ENCODE data around the gene OR52B6. TPM values are rescaled to one million over a fixed set of nuclear protein-coding genes. Genes with fewer than 3 reads are reported as not detected.

Gene OR52B6
- total and polyA plus RNA-seq, 11 donors = not detected

DNA sequence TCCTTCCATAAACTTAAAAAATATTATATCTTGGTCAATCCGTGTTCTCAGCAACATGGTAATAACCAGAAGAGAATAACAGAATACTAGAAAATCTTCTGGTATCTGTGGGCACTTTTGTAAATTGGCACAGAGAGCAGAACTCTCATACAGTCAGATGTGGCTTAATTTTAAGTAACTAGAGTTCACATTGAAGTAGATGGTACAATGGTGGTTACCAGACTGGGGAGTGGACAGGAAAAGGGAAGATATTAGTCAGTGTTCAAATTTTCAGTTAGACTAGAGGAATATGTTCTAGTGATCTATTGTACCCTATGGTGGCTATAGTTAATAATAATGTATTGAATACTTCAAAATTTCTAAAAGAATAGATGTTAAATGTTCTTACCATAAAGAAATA, 39.2 kb upstream of the OR52B6 start:
- TF ChIP-seq, protein P1, sequence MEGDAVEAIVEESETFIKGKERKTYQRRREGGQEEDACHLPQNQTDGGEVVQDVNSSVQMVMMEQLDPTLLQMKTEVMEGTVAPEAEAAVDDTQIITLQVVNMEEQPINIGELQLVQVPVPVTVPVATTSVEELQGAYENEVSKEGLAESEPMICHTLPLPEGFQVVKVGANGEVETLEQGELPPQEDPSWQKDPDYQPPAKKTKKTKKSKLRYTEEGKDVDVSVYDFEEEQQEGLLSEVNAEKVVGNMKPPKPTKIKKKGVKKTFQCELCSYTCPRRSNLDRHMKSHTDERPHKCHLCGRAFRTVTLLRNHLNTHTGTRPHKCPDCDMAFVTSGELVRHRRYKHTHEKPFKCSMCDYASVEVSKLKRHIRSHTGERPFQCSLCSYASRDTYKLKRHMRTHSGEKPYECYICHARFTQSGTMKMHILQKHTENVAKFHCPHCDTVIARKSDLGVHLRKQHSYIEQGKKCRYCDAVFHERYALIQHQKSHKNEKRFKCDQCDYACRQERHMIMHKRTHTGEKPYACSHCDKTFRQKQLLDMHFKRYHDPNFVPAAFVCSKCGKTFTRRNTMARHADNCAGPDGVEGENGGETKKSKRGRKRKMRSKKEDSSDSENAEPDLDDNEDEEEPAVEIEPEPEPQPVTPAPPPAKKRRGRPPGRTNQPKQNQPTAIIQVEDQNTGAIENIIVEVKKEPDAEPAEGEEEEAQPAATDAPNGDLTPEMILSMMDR (IDR thresholded peaks at IDR 0.05) = no peak
- no peak for TF ChIP-seq POLR2A (IDR thresholded peaks at IDR 0.05)
- Histone ChIP-seq H3K9me3 (peaks cover 0 to 8% (median 0%) of the 10 kb centered on the region in 12 donors), H3K27me3 (no peaks in the 10 kb centered on the region), H3K27ac (no peak overlapping the region), H3K4me3 (no peak overlapping the region), H3K4me1 (no peaks in the 10 kb centered on the region), H3K36me3 (no peaks in the 10 kb centered on the region)
- 20 to 44% (median 35%) methylated on average over 1 of the region's 1 CpG for WGBS, 4 donors
- intact Hi-C loops (cut with DNase I) = no loop called here
- DNase-seq (no peak), ATAC-seq (no peak)

DNA sequence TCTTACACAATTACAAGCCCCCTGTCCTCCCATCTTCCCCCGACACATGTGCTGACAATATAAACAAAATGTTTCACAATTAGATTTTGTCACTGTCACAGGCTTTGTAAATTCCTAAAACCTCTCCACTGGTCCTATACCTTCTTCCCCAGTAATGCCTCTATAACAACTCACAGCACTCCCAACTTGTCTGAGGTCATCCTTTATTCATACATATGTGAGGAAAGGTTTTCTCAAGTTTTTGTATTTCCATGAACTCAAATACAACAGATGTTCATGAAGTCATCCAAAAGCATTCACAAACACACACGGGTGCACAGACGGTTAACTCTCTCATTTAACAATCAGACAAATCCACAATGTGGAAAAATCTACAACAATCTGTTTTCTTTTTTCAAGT, 34.2 kb upstream of the OR52B6 start:
- Histone ChIP-seq H3K36me3 (no peaks in the 10 kb centered on the region), H3K27ac (no peak overlapping the region), H3K9me3 (no peaks in the 10 kb centered on the region), H3K4me1 (no peaks in the 10 kb centered on the region), H3K4me3 (no peak overlapping the region), H3K27me3 (no peaks in the 10 kb centered on the region)
- intact Hi-C loops (cut with DNase I) = no loop called here
- whole genome bisulfite sequencing, 4 donors = 84 to 90% (median 88%) methylated on average over 3 of the region's 3 CpGs
- no peak for TF ChIP-seq POLR2A (IDR thresholded peaks at IDR 0.05)
- TF ChIP-seq, protein P1 (IDR thresholded peaks at IDR 0.05) = no peak
- no peak for ATAC-seq
- DNase-seq = no peak

DNA sequence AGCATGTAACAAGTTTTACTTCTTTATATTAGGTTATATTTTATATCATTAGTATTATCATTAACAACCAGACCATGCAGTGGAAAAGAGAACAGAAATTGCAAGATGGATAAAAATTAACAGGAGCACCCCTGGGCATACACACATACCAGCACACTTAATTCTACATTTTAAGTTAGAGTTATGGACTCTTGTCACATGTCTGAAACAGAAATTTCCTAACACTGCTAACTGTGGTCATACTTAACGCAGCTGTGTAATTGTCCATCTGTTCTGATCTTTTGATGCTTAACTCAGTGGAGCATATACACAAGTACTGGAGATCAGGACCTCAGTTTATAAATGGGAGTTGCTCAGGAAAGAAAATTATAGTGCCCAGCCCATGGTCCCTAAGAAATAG, 32.7 kb upstream of the OR52B6 start:
- no peak overlapping the region for H3K27ac ChIP-seq
- no peaks in the 10 kb centered on the region for H3K36me3 ChIP-seq
- H3K4me3 ChIP-seq = no peak overlapping the region
- no peaks in the 10 kb centered on the region for H3K27me3 ChIP-seq
- 91 to 100% (median 95%) methylated on average over 1 of the region's 1 CpG for WGBS, 4 donors
- no peak for ATAC-seq
- H3K4me1 ChIP-seq = no peaks in the 10 kb centered on the region
- TF ChIP-seq, protein P1 (IDR thresholded peaks at IDR 0.05) = no peak
- TF ChIP-seq POLR2A (IDR thresholded peaks at IDR 0.05) = no peak
- DNase-seq = no peak
- H3K9me3 ChIP-seq = no peaks in the 10 kb centered on the region
- intact Hi-C loops (cut with DNase I) = no loop called here

GRCh38 chr11:5548440-5548839, 32.2 kb upstream of the OR52B6 start, which contains the start of gene OR52H1:
TSS of gene OR52H1 (minus strand) at chr11:5548540. CDS start at chr11:5545505, 3,035 bp downstream.
- H3K4me3 ChIP-seq = no peak within 1 kb of the TSS
- no peak for DNase-seq
- intact Hi-C loops (cut with DNase I) = no loop called here
- ATAC-seq = no peak
- no peaks in the 10 kb centered on the region for H3K9me3 ChIP-seq
- 41 to 60% (median 49%) methylated on average over 1 of the region's 1 CpG for WGBS, 4 donors
- no peaks in the 10 kb centered on the region for H3K4me1 ChIP-seq
- no peaks in the 10 kb centered on the region for H3K27me3 ChIP-seq
- no peak within 1 kb of the TSS for H3K27ac ChIP-seq
- no peak for TF ChIP-seq POLR2A (IDR thresholded peaks at IDR 0.05)
- TF ChIP-seq, protein P1 (IDR thresholded peaks at IDR 0.05) = no peak
- no peaks in the 10 kb centered on the region for H3K36me3 ChIP-seq

Measured in heart left ventricle (tissue), 16 donors.